HG03139 (cell line): ENCODE measurements around the gene CAVIN3.
"Not testable (repeated sequence)": the region's sequence is repeated elsewhere in the genome, so short reads cannot be mapped to it uniquely, and the experiment has no call there.

Source experiments
- ATAC-seq: cut with Tn5 transposase; IDR thresholded peaks from one replicate; pipeline ENCODE4 v1.9.1; 2021; ENCODE audit not compliant: unreplicated experiment

The CAVIN3 gene

DNA sequence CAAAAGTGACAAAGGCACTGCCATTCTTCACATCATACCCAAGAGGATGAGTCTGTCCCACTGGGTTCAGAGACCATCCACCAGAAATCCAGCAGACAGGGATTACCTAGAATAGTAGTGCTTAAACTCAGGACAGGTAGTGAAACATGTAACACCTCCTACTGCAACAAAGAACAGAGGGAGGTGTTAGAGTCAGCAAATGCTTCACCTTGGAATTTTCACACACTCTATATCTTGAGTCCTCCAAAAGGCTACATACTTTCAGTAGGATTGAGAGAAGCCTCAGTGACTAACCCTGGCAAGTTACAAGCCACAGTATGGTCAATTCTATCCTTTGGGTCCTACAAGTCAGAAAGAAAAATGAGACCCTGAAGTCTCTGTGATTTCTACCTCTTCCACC is 6.0 kb upstream of the CAVIN3 start:
- ATAC-seq = no peak

GRCh38 chr11:6323291-6323905 is 3.1 kb upstream of the CAVIN3 start:
- no peak for ATAC-seq

DNA sequence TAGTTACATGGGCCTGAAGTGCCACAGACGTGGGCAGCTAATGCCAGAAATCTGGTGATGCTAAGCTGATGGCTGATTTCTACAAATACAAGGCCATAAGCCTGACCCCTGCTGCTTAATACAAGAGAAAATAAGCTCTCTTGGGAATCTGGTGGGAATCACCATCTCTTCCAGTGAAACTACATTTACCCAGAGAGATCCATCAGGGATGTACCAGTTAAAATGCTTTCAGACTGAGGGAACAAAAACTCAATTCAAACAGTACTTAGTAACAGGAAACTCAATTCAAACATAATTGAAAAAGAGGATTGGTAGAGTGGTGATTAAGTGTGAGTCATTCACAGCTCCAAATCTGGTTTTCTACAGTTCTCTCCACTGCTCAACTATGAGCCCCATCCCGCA is 1.7 kb upstream of the CAVIN3 start:
- ATAC-seq = no peak

GRCh38 chr11:6321356-6321755 is 1.1 kb upstream of the CAVIN3 start:
- no peak for ATAC-seq

GRCh38 chr11:6319704-6320410 is 444 bp downstream of the CAVIN3 start:
- ATAC-seq = peak; percentile 40

DNA sequence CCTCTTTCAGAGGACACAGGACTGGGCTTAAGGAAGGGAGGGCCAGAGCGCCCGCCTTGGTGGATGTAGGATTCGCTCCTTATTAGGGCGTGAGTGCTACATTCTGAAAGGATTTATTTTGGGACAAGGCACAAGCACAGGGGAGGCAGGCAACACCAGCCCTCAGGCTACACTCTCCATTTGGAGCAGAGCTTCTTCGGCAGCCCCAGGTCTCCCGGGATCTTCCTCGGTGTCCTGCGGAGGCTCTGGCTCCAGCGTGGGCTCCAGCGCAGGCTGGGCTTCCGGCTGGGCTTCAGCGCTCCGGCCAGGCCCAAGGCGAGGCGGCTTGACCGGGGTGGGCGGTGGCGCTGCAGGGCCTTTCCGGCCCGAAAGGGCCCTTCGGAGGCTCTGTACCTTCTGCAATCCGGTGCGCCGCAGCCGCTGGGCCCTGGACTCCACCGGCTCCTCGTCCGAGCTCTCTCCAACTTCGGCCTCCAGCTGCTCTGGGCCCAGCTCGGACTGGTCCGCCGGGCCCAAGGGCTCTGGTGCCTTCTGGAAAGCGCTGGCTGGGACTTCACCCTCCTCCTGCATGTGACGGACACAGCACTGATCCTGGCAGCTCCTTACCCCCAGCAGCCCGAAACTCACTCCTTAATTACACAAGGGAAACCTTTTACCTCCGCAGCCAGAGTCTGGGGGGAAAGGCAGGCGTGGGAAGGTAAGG is 1.1 kb downstream of the CAVIN3 start:
- no peak for ATAC-seq

DNA sequence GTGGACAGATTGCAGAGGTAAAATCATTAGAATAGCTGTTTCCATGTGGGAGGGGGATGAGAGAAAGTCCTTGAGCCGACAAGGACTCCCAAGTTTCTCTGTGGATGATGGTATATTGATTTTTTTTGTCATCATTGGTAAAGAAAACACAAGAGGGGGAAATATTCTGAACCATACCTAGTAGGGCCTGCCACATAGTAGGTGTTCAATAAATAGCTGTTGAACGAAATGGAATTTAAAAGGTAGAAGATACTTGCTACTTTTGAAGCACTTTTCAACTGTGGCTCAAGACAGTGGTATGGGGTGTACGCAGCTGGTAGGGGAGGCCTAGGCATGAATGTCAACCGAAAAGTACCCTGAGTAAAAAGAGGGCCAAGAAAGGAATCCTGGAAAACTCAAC is 2.1 kb downstream of the CAVIN3 start:
- no peak for ATAC-seq

DNA sequence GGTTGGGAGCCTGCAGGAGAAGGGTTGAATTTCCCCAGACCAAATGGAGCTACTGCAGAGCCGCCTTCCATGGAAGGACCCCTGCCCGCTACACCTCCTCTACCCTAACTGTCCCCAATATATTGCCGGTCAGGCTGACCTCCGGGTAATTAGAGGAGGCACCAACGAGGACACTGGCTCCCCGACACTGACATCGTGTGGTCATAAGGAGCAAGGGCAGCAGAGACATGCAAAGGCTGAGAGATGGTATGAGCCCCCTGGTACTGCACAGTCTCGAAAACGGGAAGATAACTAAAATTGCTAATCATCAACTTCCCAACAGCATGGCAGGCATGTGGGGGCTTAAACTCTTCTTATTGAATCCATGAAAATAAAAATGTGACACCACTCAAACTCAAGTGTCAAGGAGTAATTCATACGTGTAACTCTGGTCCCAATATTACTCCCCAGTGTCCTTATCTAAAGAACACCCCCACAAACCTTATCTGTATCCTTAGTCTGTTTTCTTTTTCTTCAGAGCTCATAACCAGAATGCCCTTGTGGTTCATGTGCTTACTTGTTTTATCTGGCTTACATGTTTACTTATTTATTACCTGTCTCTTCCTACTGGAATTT is 4.4 kb downstream of the CAVIN3 start:
- peak; percentile 48 for ATAC-seq

DNA sequence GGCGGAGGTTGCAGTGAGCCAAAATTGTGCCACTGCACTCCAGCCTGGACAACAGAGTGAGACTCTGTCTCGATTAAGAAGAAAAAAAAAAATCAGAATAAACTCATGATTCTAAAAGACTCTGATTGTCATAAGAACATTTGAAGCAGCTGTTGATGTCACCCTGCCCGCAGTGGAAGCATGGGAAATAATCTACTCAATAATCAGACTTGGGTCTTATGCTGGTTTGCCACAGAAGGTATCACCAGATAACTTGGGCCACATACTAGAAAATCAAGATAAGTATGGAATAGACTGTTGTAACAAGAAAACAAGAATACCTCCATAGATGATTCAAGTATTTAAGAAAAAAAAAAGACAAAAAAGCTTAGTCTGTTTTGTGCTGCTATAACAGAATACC is 8.2 kb downstream of the CAVIN3 start:
- no peak for ATAC-seq

DNA sequence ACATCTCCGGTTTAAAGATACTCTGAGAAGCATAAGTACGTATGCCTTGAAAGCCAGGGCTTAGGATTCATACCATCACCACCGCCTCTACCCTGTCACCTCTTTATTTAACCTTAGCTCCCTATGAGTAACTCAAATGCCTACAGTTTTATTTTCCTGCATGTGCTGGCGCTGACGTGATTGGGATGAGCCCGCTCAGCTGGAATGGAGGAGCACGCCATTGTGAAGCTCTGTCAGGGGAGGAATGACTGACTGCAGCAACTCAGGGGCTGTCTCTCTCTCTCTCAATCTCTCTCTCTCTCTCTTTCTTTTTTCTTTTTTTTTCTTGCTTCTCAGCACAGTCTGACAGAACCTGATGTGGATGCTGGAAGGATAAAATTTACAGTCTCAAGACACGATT is 12.4 kb downstream of the CAVIN3 start:
- ATAC-seq = no peak

GRCh38 chr11:6305297-6305696 is 15.0 kb downstream of the CAVIN3 start:
- no peak for ATAC-seq

- no peak for ATAC-seq
Measured at GRCh38 chr11:6303661-6304060, 16.6 kb downstream of the CAVIN3 start.

GRCh38 chr11:6301096-6301495 is 19.2 kb downstream of the CAVIN3 start:
- ATAC-seq = no peak

- ATAC-seq = no peak
Measured at GRCh38 chr11:6300325-6300724, 20.0 kb downstream of the CAVIN3 start.

GRCh38 chr11:6298605-6299004 is 21.7 kb downstream of the CAVIN3 start:
- ATAC-seq = peak; percentile 57

GRCh38 chr11:6297831-6298230 is 22.5 kb downstream of the CAVIN3 start:
- ATAC-seq = no peak

DNA sequence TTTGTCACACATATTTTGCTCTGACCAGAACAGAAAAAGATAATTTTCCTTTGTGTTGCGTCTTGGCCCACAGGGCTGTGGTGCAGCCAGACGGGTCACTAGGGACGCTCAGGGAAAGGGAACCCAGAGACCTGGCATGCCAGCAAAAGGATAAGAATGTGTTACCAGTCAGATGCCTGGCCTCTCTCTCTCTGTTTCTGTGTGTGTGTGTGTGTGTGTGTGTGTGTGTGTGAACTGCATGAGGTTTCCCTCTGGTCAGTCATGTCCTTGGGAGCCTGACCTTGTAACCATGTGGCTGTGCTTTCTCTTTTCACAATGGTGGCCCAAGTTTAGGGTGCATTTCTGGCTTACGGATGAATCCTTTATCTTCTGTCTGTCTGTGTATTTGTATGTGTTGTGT is 35.3 kb downstream of the CAVIN3 start:
- no peak for ATAC-seq

GRCh38 chr11:6284250-6284649 is 36.1 kb downstream of the CAVIN3 start:
- no peak for ATAC-seq

GRCh38 chr11:6283453-6284023 is 36.8 kb downstream of the CAVIN3 start:
- no peak for ATAC-seq

DNA sequence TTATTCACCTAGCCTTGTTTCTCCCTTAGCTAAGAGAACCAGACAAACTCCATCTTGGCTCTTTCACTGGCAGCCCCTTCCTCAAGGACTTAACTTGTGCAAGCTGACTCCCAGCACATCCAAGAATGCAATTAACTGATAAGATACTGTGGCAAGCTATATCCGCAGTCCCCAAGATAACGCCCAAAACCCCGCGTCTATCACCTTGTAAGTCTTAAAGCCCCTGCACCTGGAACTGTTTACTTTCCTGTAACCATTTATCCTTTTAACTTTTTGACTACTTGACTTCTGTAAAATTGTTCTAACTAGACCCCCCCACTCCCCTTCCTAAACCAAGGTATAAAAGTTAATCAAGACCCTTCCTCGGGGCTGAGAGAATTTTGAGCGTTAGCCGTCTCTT is 39.5 kb downstream of the CAVIN3 start:
- not testable (repeated sequence) for ATAC-seq

DNA sequence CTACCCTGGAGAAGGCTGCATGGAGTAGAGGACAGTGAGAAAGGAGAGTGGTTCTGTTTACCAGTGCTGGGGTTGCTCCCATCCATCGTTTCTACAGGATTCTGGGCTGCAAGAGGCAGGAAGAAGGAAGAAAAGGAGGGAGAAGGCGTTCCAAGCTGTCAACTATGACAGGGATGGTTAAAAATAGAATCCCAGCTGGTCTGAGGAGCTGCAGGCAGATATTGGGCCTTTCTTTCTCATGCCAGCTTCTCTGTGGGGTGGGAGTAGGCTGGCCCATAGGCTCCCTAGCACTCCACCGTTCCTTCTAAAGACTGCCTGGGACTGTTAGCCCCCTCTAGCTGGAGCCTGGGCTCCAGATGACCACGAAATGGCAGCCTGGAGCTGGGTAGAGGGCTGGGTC is 47.1 kb downstream of the CAVIN3 start:
- ATAC-seq = no peak

GRCh38 chr11:6271598-6271997 is 48.7 kb downstream of the CAVIN3 start:
- no peak for ATAC-seq
